Fibroblast of villous mesenchyme (primary cell): Measurements from ENCODE around the gene CANX. TPM values are rescaled to one million over a fixed set of nuclear protein-coding genes. Genes with fewer than 3 reads are reported as not detected.

Experiments
- DNase-seq: peaks from one replicate; pipeline ENCODE4 v3.0.0-alpha.2; 2010; ENCODE audit warnings: low read depth
- H3K4me3 ChIP-seq: 2 replicates; pipeline ENCODE4 v1.5.1; 2011; ENCODE audit warnings: low read depth, mild to moderate bottlenecking, low read length
- total RNA-seq: library from RNA; depleted of rRNA; stranded (reverse); fragments of >200 nt; gene quantifications from 2 replicates; pipeline ENCODE4 v1.2.3, GENCODE V29; 2012
- TF ChIP-seq, protein P1 (sequence below): IDR thresholded peaks from 2 replicates; pipeline ENCODE4 v1.5.1; 2012; ENCODE audit warnings: low read depth, mild to moderate bottlenecking, low read length; ENCODE audit not compliant: insufficient read depth

Gene CANX
- total RNA-seq, 1 donor = 886 TPM

GRCh38 chr5:179779826-179780225 lies 81.1 kb downstream of the CANX start:
- H3K4me3 ChIP-seq = no peak overlapping the region
- no peak for DNase-seq
- TF ChIP-seq, protein P1, sequence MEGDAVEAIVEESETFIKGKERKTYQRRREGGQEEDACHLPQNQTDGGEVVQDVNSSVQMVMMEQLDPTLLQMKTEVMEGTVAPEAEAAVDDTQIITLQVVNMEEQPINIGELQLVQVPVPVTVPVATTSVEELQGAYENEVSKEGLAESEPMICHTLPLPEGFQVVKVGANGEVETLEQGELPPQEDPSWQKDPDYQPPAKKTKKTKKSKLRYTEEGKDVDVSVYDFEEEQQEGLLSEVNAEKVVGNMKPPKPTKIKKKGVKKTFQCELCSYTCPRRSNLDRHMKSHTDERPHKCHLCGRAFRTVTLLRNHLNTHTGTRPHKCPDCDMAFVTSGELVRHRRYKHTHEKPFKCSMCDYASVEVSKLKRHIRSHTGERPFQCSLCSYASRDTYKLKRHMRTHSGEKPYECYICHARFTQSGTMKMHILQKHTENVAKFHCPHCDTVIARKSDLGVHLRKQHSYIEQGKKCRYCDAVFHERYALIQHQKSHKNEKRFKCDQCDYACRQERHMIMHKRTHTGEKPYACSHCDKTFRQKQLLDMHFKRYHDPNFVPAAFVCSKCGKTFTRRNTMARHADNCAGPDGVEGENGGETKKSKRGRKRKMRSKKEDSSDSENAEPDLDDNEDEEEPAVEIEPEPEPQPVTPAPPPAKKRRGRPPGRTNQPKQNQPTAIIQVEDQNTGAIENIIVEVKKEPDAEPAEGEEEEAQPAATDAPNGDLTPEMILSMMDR = no peak

GRCh38 chr5:179780362-179780761 lies 81.6 kb downstream of the CANX start:
- H3K4me3 ChIP-seq = no peak overlapping the region
- TF ChIP-seq, protein P1 = no peak
- peak; percentile 65 for DNase-seq

Other genes starting within 250 kb of the CANX start
- gene RUFY1, start 148.4 kb upstream of the CANX start, total RNA-seq = 42.5 and 54.0 TPM in 2 replicates
- gene HNRNPH1, start 75.3 kb upstream of the CANX start, total RNA-seq = 474 and 562 TPM in 2 replicates
- 0.32 TPM in 1 of 2 replicates, not detected in the other for gene CBY3, start 17.9 kb upstream of the CANX start, total RNA-seq
- gene MAML1, start 33.9 kb downstream of the CANX start, total RNA-seq = 12.1 and 13.9 TPM in 2 replicates
- gene LTC4S, start 95.0 kb downstream of the CANX start, total RNA-seq = 0.43 TPM in 1 of 2 replicates, not detected in the other
- gene MGAT4B, start 107.9 kb downstream of the CANX start, total RNA-seq = 83.8 and 102 TPM in 2 replicates
- 752 and 892 TPM in 2 replicates for gene SQSTM1, start 121.9 kb downstream of the CANX start, total RNA-seq
- gene MRNIP, start 159.8 kb downstream of the CANX start, total RNA-seq = 9.0 and 13.0 TPM in 2 replicates
- 70.0 and 93.1 TPM in 2 replicates for gene TBC1D9B, start 208.9 kb downstream of the CANX start, total RNA-seq